GM12878 (cell line): ENCODE measurements around the gene CD84. TPM values are rescaled to one million over a fixed set of nuclear protein-coding genes. Genes with fewer than 3 reads are reported as not detected.

Experiments used
- BACH1 ChIP-seq: fragments of 450-650 bp; IDR thresholded peaks from 2 replicates; pipeline ENCODE4 v1.6.1; 2017; ENCODE audit warnings: mild to moderate bottlenecking, borderline replicate concordance
- BCL11A ChIP-seq: IDR thresholded peaks from 2 replicates; pipeline ENCODE4 v1.6.1; 2011; ENCODE audit warnings: low read depth, low read length
- E2F4 ChIP-seq: IDR thresholded peaks from 2 replicates; pipeline ENCODE4 v1.6.1; 2012; ENCODE audit warnings: low read depth, low read length, improper control_type of control experiment
- HDGF ChIP-seq: fragments of 450-650 bp; IDR thresholded peaks from 2 replicates; pipeline ENCODE4 v1.6.1; 2016; ENCODE audit warnings: antibody characterized with exemption
- MEF2A ChIP-seq: IDR thresholded peaks from 2 replicates; pipeline ENCODE4 v1.6.1; 2011; ENCODE audit warnings: low read depth, mild to moderate bottlenecking, low read length, moderate library complexity; ENCODE audit not compliant: insufficient read depth
- NR2C1 ChIP-seq: fragments of 450-650 bp; IDR thresholded peaks from 2 replicates; pipeline ENCODE4 v1.6.1; 2017; ENCODE audit warnings: antibody characterized with exemption, mild to moderate bottlenecking, moderate library complexity
- RBBP5 ChIP-seq: fragments of 200-600 bp; sonication (generic); conservative IDR thresholded peaks from 2 replicates; pipeline ENCODE4 v1.6.1; 2016
- ZBTB4 ChIP-seq: fragments of 450-650 bp; formaldehyde crosslinking; IDR thresholded peaks from 2 replicates; pipeline ENCODE4 v1.4.0; 2022; ENCODE audit warnings: mild to moderate bottlenecking, moderate library complexity
- ZNF687 ChIP-seq: fragments of 450-650 bp; IDR thresholded peaks from 2 replicates; pipeline ENCODE4 v1.6.1; 2017; ENCODE audit warnings: mild to moderate bottlenecking, moderate library complexity
- polyA plus RNA-seq, 11 experiments: library from polyadenylated mRNA; depleted of rRNA in 4 of 11; unstranded in 6 of 11; stranded (reverse) in 5 of 11; fragments of >200 nt; fragmentation: Nextera tagmentation in 4 of 11; fragmentation: Illumina TruSeq in 1 of 11; extraction: Ambion mirVana in 4 of 11; extraction: Trizol in 1 of 11; gene quantifications; 1 replicate in 1 of 11; 2 replicates in 10 of 11; pipeline versions ENCODE4 v1.2.1 to v1.2.3, GENCODE V29; 2011 to 2016; ENCODE audit warnings: inconsistent platforms in 2 of 11, missing spikeins in 2 of 11, low read depth in 1 of 11
- total RNA-seq, 4 experiments: library from RNA; depleted of rRNA in 3 of 4; stranded (reverse); fragments of >200 nt in 3 of 4; fragmentation: Illumina TruSeq in 1 of 4; extraction: Trizol in 1 of 4; gene quantifications; 2 replicates each; pipeline versions ENCODE4 v1.2.1 to v1.2.3, GENCODE V29; 2013 to 2021
- TF ChIP-seq, protein P1 (sequence below): IDR thresholded peaks from 2 replicates; pipeline ENCODE4 v1.6.1; 2011; ENCODE audit warnings: borderline replicate concordance, low read depth, mild to moderate bottlenecking, moderate library complexity, mixed read lengths, low read length; ENCODE audit not compliant: insufficient read depth; ENCODE audit errors: extremely low read length
- TF ChIP-seq, protein P2 (sequence below): fragments of 450-650 bp; IDR thresholded peaks from 2 replicates; pipeline ENCODE4 v1.6.1; 2018; ENCODE audit warnings: mild to moderate bottlenecking, low read depth, moderate library complexity; ENCODE audit not compliant: partially characterized antibody
- TF ChIP-seq, protein P3 (sequence below): fragments of 450-650 bp; formaldehyde crosslinking; IDR thresholded peaks from 2 replicates; pipeline ENCODE4 v1.5.0; 2022; ENCODE audit warnings: mild to moderate bottlenecking, missing genetic modification characterization

Gene CD84
- total and polyA plus RNA-seq, 10 of the 15 experiments (the other 5 are each of a cell fraction or from before 2014, with no cell fraction given) = 3.4 to 20.3 (median 11.7) TPM

- TF ChIP-seq ZNF687 = no peak
- no peak for TF ChIP-seq HDGF
- 0 out of 2 replicates have a peak, but pooled peaks have one; percentile 47 for TF ChIP-seq ZBTB4 (CRISPR knock-in tag)
- TF ChIP-seq, protein P1, sequence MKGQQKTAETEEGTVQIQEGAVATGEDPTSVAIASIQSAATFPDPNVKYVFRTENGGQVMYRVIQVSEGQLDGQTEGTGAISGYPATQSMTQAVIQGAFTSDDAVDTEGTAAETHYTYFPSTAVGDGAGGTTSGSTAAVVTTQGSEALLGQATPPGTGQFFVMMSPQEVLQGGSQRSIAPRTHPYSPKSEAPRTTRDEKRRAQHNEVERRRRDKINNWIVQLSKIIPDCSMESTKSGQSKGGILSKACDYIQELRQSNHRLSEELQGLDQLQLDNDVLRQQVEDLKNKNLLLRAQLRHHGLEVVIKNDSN = no peak
- no peak for TF ChIP-seq E2F4
- TF ChIP-seq NR2C1 = no peak
- TF ChIP-seq RBBP5 = no peak
- TF ChIP-seq BACH1 = no peak
- no peak for TF ChIP-seq MEF2A
- TF ChIP-seq, protein P2, sequence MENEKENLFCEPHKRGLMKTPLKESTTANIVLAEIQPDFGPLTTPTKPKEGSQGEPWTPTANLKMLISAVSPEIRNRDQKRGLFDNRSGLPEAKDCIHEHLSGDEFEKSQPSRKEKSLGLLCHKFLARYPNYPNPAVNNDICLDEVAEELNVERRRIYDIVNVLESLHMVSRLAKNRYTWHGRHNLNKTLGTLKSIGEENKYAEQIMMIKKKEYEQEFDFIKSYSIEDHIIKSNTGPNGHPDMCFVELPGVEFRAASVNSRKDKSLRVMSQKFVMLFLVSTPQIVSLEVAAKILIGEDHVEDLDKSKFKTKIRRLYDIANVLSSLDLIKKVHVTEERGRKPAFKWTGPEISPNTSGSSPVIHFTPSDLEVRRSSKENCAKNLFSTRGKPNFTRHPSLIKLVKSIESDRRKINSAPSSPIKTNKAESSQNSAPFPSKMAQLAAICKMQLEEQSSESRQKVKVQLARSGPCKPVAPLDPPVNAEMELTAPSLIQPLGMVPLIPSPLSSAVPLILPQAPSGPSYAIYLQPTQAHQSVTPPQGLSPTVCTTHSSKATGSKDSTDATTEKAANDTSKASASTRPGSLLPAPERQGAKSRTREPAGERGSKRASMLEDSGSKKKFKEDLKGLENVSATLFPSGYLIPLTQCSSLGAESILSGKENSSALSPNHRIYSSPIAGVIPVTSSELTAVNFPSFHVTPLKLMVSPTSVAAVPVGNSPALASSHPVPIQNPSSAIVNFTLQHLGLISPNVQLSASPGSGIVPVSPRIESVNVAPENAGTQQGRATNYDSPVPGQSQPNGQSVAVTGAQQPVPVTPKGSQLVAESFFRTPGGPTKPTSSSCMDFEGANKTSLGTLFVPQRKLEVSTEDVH = no peak
- TF ChIP-seq, protein P3, sequence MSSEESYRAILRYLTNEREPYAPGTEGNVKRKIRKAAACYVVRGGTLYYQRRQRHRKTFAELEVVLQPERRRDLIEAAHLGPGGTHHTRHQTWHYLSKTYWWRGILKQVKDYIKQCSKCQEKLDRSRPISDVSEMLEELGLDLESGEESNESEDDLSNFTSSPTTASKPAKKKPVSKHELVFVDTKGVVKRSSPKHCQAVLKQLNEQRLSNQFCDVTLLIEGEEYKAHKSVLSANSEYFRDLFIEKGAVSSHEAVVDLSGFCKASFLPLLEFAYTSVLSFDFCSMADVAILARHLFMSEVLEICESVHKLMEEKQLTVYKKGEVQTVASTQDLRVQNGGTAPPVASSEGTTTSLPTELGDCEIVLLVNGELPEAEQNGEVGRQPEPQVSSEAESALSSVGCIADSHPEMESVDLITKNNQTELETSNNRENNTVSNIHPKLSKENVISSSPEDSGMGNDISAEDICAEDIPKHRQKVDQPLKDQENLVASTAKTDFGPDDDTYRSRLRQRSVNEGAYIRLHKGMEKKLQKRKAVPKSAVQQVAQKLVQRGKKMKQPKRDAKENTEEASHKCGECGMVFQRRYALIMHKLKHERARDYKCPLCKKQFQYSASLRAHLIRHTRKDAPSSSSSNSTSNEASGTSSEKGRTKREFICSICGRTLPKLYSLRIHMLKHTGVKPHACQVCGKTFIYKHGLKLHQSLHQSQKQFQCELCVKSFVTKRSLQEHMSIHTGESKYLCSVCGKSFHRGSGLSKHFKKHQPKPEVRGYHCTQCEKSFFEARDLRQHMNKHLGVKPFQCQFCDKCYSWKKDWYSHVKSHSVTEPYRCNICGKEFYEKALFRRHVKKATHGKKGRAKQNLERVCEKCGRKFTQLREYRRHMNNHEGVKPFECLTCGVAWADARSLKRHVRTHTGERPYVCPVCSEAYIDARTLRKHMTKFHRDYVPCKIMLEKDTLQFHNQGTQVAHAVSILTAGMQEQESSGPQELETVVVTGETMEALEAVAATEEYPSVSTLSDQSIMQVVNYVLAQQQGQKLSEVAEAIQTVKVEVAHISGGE = no peak
- TF ChIP-seq BCL11A = no peak
Observed at GRCh38 chr1:160625321-160625720, 46.0 kb upstream of the CD84 start (continued).
